Measurements from ENCODE around the gene CYYR1. TPM values are rescaled to one million over a fixed set of nuclear protein-coding genes. Genes with fewer than 3 reads are reported as not detected.
A peak's percentile ranks its signal among the peaks of the same experiment; 100 is the strongest.

Gene CYYR1
- total RNA-seq, 1 experiment from 2014 or later = not detected

- no TSS peak for BruUV-seq (replicated peaks)
- no peaks in the 10 kb centered on the region for H3K27me3 ChIP-seq (ENCODE audit: low read length)
- H2AFZ ChIP-seq (ENCODE audit: low read length) = peak overlapping the region; percentile 29; the same call in 1 of the 2 replicates
- 0 out of 2 replicates have a peak overlapping the region, but pooled peaks have one; percentile 8 for H3K27ac ChIP-seq (ENCODE audit: low read length)
- H3K4me2 ChIP-seq (ENCODE audit: low read length) = peak overlapping the region; percentile 69
- peak overlapping the region; percentile 41; the same call in 1 of the 2 replicates for H3K4me3 ChIP-seq (ENCODE audit: low read length)
- no peaks in the 10 kb centered on the region for H3K9me2 ChIP-seq (replicated peaks; ENCODE audit: low read length)
- no peaks in the 10 kb centered on the region for H3F3A ChIP-seq (ENCODE audit: low read length, unreplicated experiment)
- no peaks in the 10 kb centered on the region for H3K36me3 ChIP-seq (ENCODE audit: low read depth, low read length)
- no peaks in the 10 kb centered on the region for H3K9me3 ChIP-seq (ENCODE audit: low read length)
- ChIA-PET CTCF (no interaction called here), POLR2A (ENCODE audit: unreplicated experiment) (interaction anchor here (0.7 kb wide), 2 partner anchors 118 to 430 kb away, joined by 3 to 4 read pairs; no protein-coding TSS in a partner anchor)
- no peaks in the 10 kb centered on the region for H3K79me2 ChIP-seq (ENCODE audit: low read length)
- peaks cover 14% of the 10 kb centered on the region for H3K4me1 ChIP-seq (ENCODE audit: insufficient read depth, low read length)
- intact Hi-C loops (cut with micrococcal nuclease) = loop anchor here (1.0 kb wide), 1 partner anchor 198 kb away; no protein-coding TSS in a partner anchor
- no peak for TF ChIP-seq EZH2 (IDR thresholded peaks at IDR 0.05; ENCODE audit: low read length, unreplicated experiment)
- no peak for TF ChIP-seq EZH2phosphoT487 (IDR thresholded peaks at IDR 0.05; ENCODE audit: borderline replicate concordance, low read length)
- TF ChIP-seq, protein P1, sequence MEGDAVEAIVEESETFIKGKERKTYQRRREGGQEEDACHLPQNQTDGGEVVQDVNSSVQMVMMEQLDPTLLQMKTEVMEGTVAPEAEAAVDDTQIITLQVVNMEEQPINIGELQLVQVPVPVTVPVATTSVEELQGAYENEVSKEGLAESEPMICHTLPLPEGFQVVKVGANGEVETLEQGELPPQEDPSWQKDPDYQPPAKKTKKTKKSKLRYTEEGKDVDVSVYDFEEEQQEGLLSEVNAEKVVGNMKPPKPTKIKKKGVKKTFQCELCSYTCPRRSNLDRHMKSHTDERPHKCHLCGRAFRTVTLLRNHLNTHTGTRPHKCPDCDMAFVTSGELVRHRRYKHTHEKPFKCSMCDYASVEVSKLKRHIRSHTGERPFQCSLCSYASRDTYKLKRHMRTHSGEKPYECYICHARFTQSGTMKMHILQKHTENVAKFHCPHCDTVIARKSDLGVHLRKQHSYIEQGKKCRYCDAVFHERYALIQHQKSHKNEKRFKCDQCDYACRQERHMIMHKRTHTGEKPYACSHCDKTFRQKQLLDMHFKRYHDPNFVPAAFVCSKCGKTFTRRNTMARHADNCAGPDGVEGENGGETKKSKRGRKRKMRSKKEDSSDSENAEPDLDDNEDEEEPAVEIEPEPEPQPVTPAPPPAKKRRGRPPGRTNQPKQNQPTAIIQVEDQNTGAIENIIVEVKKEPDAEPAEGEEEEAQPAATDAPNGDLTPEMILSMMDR (conservative IDR thresholded peaks at IDR 0.05; ENCODE audit: low read depth, low read length) = no peak
- DNase-seq = peak; percentile 91
- ATAC-seq = peak; percentile 97
- H3K9ac ChIP-seq (ENCODE audit: low read length) = no peak overlapping the region
- no peaks in the 10 kb centered on the region for H4K20me1 ChIP-seq (ENCODE audit: low read length)
These were observed 14.7 kb upstream of the CYYR1 start for GRCh38 chr21:26587736-26588201.

DNA sequence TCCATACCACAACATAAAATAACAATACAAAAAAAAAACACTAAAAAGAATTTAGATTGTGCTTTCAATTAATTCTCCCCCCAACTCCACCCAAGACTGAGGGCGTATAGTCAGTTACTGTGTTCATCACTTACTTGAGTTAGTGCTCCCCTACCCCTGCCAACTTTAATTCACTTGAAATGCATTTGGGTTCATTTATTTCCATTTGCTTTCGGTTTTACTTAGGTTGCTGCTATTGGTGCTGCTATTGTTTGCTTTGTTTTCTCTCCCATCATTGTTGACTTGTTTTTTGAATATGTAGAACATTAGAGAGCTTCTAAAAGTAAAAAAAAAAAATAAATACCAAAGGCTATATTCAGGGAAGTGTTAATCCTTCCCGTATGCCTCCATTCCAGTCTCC lies 10.7 kb upstream of the CYYR1 start:
- ATAC-seq (no peak), DNase-seq (no peak)
- peak overlapping the region; percentile 27; the same call in 1 of the 2 replicates for H2AFZ ChIP-seq (ENCODE audit: low read length)
- H3K4me2 ChIP-seq (ENCODE audit: low read length) = peak overlapping the region; percentile 8; the same call in 1 of the 2 replicates
- POLR2A ChIA-PET (ENCODE audit: unreplicated experiment) = interaction anchor here (0.7 kb wide), 1 partner anchor 295 kb away, joined by 7 read pairs; no protein-coding TSS in a partner anchor
- peaks cover 14% of the 10 kb centered on the region for H3K4me1 ChIP-seq (ENCODE audit: insufficient read depth, low read length)
- no peaks in the 10 kb centered on the region for H3K9me2 ChIP-seq (replicated peaks; ENCODE audit: low read length)
- H3F3A ChIP-seq (ENCODE audit: low read length, unreplicated experiment) = no peaks in the 10 kb centered on the region
- H3K36me3 ChIP-seq (ENCODE audit: low read depth, low read length) = no peaks in the 10 kb centered on the region
- H3K27me3 ChIP-seq (ENCODE audit: low read length) = no peaks in the 10 kb centered on the region
- CTCF ChIA-PET = no interaction called here
- H3K9ac ChIP-seq (ENCODE audit: low read length) = no peak overlapping the region
- TF ChIP-seq EZH2phosphoT487 (IDR thresholded peaks at IDR 0.05; ENCODE audit: borderline replicate concordance, low read length) = no peak
- TF ChIP-seq, protein P1 (conservative IDR thresholded peaks at IDR 0.05; ENCODE audit: low read depth, low read length) = no peak
- no peak for TF ChIP-seq EZH2 (IDR thresholded peaks at IDR 0.05; ENCODE audit: low read length, unreplicated experiment)
- H3K4me3 ChIP-seq (ENCODE audit: low read length) = peak overlapping the region; percentile 8; the same call in 1 of the 2 replicates
- H3K27ac ChIP-seq (ENCODE audit: low read length) = no peak overlapping the region
- intact Hi-C loops (cut with micrococcal nuclease) = no loop called here
- H3K9me3 ChIP-seq (ENCODE audit: low read length) = no peaks in the 10 kb centered on the region
- BruUV-seq (replicated peaks) = no TSS peak
- no peaks in the 10 kb centered on the region for H4K20me1 ChIP-seq (ENCODE audit: low read length)
- no peaks in the 10 kb centered on the region for H3K79me2 ChIP-seq (ENCODE audit: low read length)

DNA sequence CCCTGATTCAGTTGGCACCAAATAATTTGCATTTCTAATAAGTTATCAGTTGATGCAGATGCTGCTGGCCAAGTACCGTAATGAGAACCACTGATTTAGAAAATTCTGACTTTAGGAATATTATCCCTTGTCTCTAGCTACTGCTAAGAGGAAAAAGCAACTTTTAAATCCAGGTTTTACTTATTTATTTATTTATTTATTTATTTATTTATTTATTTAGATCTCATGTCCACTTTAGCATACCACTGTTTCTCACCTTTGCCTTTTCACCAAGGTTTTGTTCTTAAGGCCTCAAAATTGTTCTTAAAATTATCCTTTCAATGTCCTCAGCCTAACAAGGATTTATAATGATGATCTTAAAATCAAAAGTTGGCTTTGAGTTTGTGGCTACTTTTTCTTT lies 8.7 kb upstream of the CYYR1 start:
- Histone ChIP-seq H3K9me2 (replicated peaks; ENCODE audit: low read length) (no peaks in the 10 kb centered on the region), H3K27ac (ENCODE audit: low read length) (no peak overlapping the region), H3K79me2 (ENCODE audit: low read length) (no peaks in the 10 kb centered on the region), H3K27me3 (ENCODE audit: low read length) (no peaks in the 10 kb centered on the region), H2AFZ (ENCODE audit: low read length) (no peak overlapping the region), H3K36me3 (ENCODE audit: low read depth, low read length) (no peaks in the 10 kb centered on the region), H3K4me3 (ENCODE audit: low read length) (no peak overlapping the region), H3K4me1 (ENCODE audit: insufficient read depth, low read length) (no peaks in the 10 kb centered on the region), H3K4me2 (ENCODE audit: low read length) (no peak overlapping the region), H3K9ac (ENCODE audit: low read length) (no peak overlapping the region), H3F3A (ENCODE audit: low read length, unreplicated experiment) (no peaks in the 10 kb centered on the region), H4K20me1 (ENCODE audit: low read length) (no peaks in the 10 kb centered on the region), H3K9me3 (ENCODE audit: low read length) (no peaks in the 10 kb centered on the region)
- ATAC-seq = no peak
- ChIA-PET POLR2A (ENCODE audit: unreplicated experiment) (no interaction called here), CTCF (no interaction called here)
- no TSS peak for BruUV-seq (replicated peaks)
- TF ChIP-seq EZH2phosphoT487 (IDR thresholded peaks at IDR 0.05; ENCODE audit: borderline replicate concordance, low read length) (no peak), EZH2 (IDR thresholded peaks at IDR 0.05; ENCODE audit: low read length, unreplicated experiment) (no peak)
- TF ChIP-seq, protein P1 (conservative IDR thresholded peaks at IDR 0.05; ENCODE audit: low read depth, low read length) = no peak
- no peak for DNase-seq
- intact Hi-C loops (cut with micrococcal nuclease) = no loop called here
